ENCODE data around the gene RRP9.

- TF ChIP-seq YY1 (IDR thresholded peaks at IDR 0.05; ENCODE audit: insufficient read depth, insufficient read length) (no peak), SUZ12 (IDR thresholded peaks at IDR 0.05; ENCODE audit: extremely low read depth, insufficient read depth, insufficient read length) (no peak)
Observed at GRCh38 chr3:51896607-51897305, 44.9 kb downstream of the RRP9 start.

All from NT2/D1 (cell line).